HG03558 (cell line): ENCODE data around the gene SGCA.

Experiments used
- ATAC-seq: cut with Tn5 transposase; IDR thresholded peaks from one replicate; pipeline ENCODE4 v1.9.1; 2021; ENCODE audit warnings: moderate number of reproducible peaks; ENCODE audit not compliant: unreplicated experiment; ENCODE audit errors: extremely low read depth

SGCA gene

GRCh38 chr17:50164697-50164988 is 1.2 kb upstream of the SGCA start:
- ATAC-seq = no peak

GRCh38 chr17:50165066-50165465 is 739 bp upstream of the SGCA start:
- no peak for ATAC-seq

- no peak for ATAC-seq
Measured at GRCh38 chr17:50165466-50165865, 339 bp upstream of the SGCA start.

- ATAC-seq = no peak
Measured at GRCh38 chr17:50166518-50167181, 845 bp downstream of the SGCA start.

- ATAC-seq = no peak
Measured at GRCh38 chr17:50167371-50167770, 1.6 kb downstream of the SGCA start.

GRCh38 chr17:50168319-50168718 is 2.5 kb downstream of the SGCA start:
- no peak for ATAC-seq

GRCh38 chr17:50169121-50169764 is 3.4 kb downstream of the SGCA start:
- no peak for ATAC-seq

- ATAC-seq = no peak
Measured at GRCh38 chr17:50169881-50170459, 4.2 kb downstream of the SGCA start.

- no peak for ATAC-seq
Measured at GRCh38 chr17:50170662-50171370, 5.0 kb downstream of the SGCA start.

- ATAC-seq = no peak
Measured at GRCh38 chr17:50171371-50172071, 5.7 kb downstream of the SGCA start.

- no peak for ATAC-seq
Measured at GRCh38 chr17:50172130-50172529, 6.3 kb downstream of the SGCA start.

- ATAC-seq = no peak
Measured at GRCh38 chr17:50172936-50173334, 7.1 kb downstream of the SGCA start.

- ATAC-seq = no peak
Measured at GRCh38 chr17:50173335-50173941, 7.6 kb downstream of the SGCA start.

- no peak for ATAC-seq
Measured at GRCh38 chr17:50174444-50174843, 8.6 kb downstream of the SGCA start.

GRCh38 chr17:50175035-50175807 is 9.4 kb downstream of the SGCA start:
- ATAC-seq = no peak

GRCh38 chr17:50176559-50177357 is 11.0 kb downstream of the SGCA start:
- ATAC-seq = no peak

GRCh38 chr17:50177476-50177875 is 11.7 kb downstream of the SGCA start:
- ATAC-seq = no peak

- no peak for ATAC-seq
Measured at GRCh38 chr17:50177983-50178834, 12.4 kb downstream of the SGCA start.
